Activated CD4-positive, alpha-beta T cell treated with anti-CD3 and anti-CD28 coated beads for 4 hours (primary cell): ENCODE results near the gene CORO7.
"Not testable (repeated sequence)": the region's sequence is repeated elsewhere in the genome, so short reads cannot be mapped to it uniquely, and the experiment has no call there.

Experiments used
- DNase-seq, 2 donors: peaks; one replicate each; pipeline ENCODE4 v3.0.0-alpha.2; 2020

Gene CORO7

GRCh38 chr16:4399001-4399730 lies 17.2 kb downstream of the CORO7 start:
- no peak for DNase-seq

- no peak for DNase-seq
Measured at GRCh38 chr16:4395055-4395726, 21.2 kb downstream of the CORO7 start.

- not testable (repeated sequence) for DNase-seq
Measured at GRCh38 chr16:4393850-4394249, 22.5 kb downstream of the CORO7 start.

DNA sequence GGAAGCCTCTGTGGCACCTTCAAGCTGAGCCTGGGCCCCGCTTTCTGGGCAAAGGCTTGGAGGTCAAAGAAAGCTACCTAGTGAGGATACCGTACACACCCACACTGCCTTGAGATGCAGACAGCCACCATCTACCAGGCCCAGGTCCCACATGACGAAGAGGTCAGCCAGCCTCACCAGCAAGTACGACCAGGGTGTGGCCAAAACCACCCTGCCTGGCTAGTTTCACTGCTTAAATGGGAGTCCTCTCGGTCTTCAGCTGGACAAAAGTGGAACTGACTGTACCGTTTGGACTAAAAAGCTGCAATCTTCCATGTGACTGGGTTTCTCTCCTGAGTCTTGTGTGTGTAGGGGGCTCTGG lies 23.2 kb downstream of the CORO7 start:
- DNase-seq = no peak

DNA sequence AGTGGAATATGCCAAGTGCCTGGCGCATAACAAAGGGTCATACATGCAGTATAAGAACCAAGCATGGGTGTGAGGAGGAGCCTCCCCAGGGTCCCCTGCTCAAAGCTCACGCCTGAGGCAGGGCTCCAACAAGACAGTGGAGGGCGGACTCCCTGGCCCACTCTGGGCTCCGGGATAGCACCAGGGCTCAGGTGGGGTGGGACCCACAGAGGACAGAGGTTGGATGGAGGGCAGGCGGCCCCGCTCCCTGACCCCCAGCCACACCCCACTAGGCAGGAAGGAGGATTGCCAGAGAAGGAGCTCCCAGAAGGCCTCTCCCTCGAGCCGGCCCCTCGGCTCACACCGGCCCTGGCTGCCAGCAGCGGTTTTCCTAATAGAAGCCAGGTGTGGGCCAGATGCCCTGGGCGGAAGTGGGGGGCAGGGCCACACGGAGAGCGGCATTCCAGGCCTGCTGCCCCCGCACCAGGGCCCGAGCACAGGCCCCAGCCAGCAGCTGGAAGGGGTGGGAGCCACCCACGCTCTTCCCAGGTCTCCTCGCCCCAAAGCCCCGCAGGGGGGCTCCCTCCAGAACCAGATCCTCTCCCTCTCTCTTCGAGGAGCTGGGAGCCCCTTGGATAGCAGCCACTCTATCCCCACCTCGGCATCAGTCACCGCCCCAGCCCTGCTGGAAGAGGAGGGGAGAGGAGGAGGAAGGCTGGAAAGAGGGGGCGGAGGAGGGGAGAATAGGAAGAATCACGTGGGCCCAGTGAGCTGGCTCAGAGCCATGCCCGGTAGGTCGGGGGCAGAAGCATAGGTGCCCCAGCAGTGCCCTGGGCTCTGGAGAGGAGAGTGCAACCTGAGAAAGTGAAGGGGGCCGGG lies 23.8 kb downstream of the CORO7 start:
- no peak for DNase-seq

DNA sequence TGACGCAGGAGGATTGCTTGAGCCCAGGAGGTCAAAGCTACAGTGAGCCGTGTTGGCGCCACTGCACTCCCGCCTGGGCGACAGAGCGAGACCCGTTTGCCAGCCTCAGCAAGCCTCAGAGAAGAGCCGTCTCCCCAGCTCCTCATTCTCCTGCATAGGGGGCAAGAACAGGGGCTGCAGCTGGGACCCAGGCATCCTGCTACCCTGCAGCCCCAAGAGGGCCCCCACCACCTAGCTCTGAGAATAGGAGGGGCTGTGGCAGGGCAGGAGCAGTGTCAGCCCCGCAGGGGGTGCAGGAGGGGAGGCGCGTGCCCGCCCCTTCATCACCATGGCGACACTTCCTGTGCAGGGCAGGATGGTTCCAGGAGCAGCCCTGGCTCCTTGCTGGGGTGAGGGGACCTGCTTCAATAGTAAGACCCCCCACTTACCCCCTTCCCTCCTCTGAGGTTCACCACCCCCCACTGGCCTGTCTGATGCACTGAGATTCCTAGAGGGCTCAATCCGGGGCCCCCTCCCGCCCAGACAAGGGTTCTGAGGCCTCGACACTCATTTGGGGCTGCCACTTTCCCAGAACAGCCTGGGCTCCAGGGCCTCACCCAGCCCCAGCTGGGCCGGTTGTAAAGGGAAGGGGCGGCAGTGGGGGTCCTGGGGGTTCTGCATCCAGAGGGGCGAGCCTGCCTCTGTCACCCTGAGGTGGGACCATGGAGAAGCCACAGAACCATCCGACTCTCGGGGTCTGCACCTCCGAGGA lies 24.6 kb downstream of the CORO7 start:
- no peak for DNase-seq

- DNase-seq = no peak
Measured at GRCh38 chr16:4390266-4391260, 25.8 kb downstream of the CORO7 start.

DNA sequence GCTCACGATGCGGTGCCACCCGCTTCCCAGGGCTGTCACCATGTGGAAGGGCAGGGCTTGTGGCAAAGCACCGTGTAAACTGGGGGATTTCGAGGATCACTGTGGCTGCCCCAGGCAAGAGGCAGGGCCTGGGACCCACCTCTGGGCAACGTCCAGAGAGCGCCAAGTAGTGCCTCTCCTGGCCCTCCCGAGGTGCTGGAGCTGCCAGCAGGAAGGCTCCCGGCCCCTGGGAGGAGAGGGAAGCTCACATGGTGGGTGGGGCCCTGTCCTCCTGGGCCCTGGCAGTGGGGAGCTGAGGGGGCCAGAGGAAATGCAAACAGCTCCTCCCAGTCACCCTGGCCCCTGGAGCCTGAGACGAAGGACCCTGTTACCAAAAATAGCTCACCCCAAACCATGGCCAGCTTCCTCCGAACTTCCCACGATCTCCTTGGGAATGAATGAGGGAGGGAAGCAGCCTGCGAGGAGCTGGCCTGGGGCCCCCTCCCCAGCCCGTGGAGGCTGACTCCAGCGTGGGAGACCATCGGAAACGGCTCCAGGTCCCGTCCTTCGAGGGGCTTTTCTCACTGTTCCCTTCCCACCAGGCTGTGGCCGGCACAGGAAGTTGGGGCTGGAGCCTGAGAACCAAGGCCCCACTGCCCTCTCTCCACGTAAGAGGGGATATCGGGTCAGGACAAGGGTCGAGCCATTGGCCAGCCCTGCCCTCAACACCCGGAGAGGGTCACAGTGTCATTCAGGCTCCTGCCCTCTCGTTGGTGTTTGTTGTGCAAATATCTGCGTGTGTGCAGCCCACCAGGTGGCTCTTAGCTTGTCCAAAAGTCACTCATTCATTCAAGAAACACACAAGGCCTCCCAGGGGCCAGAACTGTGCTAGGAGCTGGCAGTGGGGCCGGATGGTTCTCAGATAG lies 27.1 kb downstream of the CORO7 start:
- no peak for DNase-seq

- DNase-seq = no peak
Measured at GRCh38 chr16:4388271-4389021, 27.9 kb downstream of the CORO7 start.

GRCh38 chr16:4387781-4388180 lies 28.6 kb downstream of the CORO7 start:
- no peak for DNase-seq

DNA sequence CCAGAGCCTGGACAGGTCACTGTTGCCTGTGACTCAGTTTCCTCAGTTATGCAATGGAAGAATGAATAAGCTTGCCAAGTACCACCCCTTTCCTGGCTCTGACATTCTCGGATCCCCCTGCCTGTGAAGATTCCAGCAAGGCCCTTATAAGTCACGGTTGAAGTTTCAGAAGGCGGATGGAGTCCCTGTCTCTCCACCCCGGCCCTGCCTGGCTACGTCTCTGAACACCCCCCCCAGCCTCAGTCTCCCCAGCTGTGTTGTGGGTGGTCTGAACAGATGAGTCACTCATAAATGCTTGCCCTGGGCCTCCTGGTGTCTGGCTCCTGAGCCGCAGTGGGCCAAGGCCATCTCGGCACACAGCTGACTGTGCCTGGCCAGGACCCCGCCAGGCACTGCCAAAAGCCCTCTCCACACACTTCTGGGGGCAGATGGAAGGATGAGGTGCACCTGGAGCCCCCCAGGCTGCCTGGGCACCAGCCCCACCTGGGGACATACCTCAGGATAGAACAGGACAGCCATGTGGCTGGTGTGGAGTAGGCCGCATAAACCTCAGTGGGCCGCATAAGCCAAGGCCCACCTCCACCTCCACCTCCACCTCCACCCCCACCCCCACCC lies 29.3 kb downstream of the CORO7 start:
- DNase-seq = no peak

DNA sequence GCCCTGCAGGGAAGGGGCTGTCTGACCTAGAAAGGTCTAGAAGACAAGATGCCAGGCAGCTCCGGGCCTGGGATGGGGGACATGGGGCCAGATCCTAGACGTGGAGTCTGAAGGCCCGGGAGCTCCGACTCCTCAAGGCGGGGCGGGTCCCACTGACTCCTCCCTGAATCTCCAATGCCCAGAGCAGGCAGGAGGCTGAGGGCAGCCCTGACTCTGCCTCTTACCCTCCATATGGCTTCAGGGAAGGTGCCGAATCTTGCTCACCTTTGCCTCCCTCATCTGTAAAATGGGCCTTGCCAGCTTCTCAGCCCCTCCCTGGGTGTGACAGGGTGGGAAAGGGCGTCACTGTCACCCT lies 30.0 kb downstream of the CORO7 start:
- DNase-seq = no peak

DNA sequence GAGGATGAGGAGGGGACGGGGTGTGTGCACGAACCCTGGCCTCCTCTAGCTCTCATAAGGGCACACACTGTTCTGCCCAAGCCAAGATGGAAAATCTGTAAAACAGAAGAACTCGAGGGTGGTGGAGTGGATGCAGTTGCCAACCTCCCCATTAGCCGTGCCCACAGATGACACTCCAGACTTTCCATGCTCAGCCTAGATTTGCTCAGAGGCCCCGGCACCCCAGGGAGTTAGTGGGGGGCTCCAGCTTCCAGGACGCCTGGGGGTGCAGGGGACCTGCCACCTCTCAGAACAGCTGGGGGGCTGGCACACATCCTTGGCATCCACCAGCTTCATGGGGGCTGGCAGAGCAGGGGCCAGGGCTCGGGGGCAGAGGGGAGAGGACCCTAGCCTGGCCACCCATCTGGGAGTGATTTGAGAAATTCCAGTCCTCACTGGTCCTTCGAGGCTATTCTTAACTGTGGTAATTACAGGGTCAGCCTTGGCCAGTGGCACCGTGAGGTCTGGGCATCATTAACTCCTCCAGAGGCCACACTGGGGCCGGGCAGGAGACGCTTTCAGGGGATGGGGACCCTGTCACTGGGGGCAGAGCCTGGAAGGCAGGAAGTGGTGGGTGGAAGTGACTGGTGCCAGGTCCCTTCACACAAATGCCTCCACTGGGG lies 30.5 kb downstream of the CORO7 start:
- DNase-seq = no peak

DNA sequence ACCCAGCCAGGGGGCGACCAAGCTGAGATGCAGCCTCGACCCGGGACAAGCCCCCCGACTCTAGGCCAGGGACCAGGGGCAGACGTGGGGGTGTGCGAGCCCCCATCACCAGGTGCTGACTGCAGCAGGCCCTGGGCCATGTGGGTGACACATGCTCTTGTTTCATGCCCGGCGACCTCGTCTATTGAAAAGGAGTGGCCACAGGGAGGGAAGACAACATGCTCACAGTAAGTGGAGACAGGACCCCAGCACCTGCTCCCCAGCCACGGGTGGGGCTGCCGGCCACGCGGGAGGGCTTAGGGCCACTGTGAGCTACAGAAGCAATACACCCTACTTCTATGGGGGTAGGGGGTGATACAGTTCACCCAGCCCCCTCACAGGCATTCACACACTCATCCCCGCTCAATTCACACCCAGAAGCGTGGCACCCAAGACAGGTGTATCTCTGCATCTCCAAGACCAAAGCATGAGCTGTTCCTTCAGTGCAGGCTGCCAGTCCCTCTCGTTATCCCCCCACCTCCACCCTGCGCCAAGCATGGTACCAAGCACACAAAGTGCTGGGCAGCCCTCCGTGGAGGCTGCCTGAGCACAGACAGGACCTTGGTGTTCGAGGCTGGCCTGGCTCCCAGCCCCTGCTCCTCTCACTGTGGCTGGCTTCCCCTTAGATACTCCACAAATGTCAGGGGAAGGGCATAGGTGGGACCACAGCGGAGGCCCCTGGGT lies 31.2 kb downstream of the CORO7 start:
- DNase-seq = no peak

- no peak for DNase-seq
Measured at GRCh38 chr16:4384509-4384942, 31.9 kb downstream of the CORO7 start.

- DNase-seq = no peak
Measured at GRCh38 chr16:4383591-4384444, 32.6 kb downstream of the CORO7 start.

DNA sequence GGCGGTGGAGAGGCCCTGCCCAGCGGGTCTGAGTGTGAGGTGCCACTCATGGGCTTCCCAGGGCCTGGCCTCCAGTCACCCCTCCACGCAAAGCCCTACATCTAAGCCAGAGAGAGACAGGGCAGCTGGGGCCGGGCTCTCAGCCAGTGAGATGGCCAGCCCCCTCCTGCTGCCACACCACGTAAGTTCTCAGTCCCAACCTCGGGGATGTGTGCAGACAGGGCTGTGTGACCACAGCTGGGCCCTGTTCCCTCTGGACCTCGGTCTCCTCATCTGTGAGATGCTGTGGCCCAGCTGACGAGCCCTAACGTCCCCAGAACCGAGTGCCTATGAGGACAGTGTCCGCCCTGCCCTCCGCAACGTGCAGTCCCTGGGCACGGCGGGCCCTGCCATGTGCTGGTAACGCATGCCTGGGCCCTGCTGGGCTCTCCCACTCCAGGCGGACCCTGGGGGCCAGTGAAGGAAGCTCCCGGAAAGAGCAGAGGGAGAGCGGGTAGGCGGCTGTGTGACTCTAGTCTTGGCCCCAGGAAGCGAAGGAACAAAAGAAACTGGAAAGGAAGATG lies 33.5 kb downstream of the CORO7 start:
- DNase-seq = no peak
